IMR-90 (cell line): ENCODE measurements around the gene RSAD1. TPM values are rescaled to one million over a fixed set of nuclear protein-coding genes. Genes with fewer than 3 reads are reported as not detected.

Experiments
- ATAC-seq: fragments of 200-7000 bp; cut with Tn5 transposase; 2 replicates; pipeline ENCODE4 v1.9.1; 2020; ENCODE audit warnings: low read depth, mild to moderate bottlenecking, moderate library complexity
- BruUV-seq: library from RNA; stranded (reverse); fragments of 400-500 nt; replicated peaks from 2 replicates; lab custom pipeline; 2021; lab: Mats Ljungman, UMichigan
- CTCF ChIA-PET: fragments of 300-600 bp; formaldehyde crosslinking; extraction: SDS; loops from one replicate; lab custom pipeline; 2021; ENCODE audit warnings: antibody characterized with exemption; lab: Yijun Ruan, JAX
- POLR2A ChIA-PET: fragments of 300-600 bp; sonication (Branson Sonifier 250); formaldehyde crosslinking; loops from one replicate; lab custom pipeline; 2022; ENCODE audit warnings: antibody characterized with exemption; ENCODE audit not compliant: unreplicated experiment; lab: Charles Lee
- DNase-seq: peaks from one replicate; pipeline ENCODE4 v3.0.0; 2013
- H2AFZ ChIP-seq: replicated peaks from 2 replicates; pipeline ENCODE3; 2013; ENCODE audit warnings: low read length, mild to moderate bottlenecking; ENCODE audit not compliant: poor library complexity
- H2AK5ac ChIP-seq: 2 replicates; pipeline ENCODE4 v1.6.1; 2013; ENCODE audit warnings: low read depth, low read length, inconsistent platforms
- H2AK9ac ChIP-seq: replicated peaks from 2 replicates; pipeline ENCODE3; 2013; ENCODE audit warnings: mild to moderate bottlenecking, low read depth, low read length, moderate library complexity; ENCODE audit not compliant: poor library complexity
- H2BK120ac ChIP-seq: 2 replicates; pipeline ENCODE4 v1.6.1; 2013; ENCODE audit warnings: low read depth, low read length, inconsistent platforms
- H2BK15ac ChIP-seq: 3 replicates; pipeline ENCODE4 v1.6.1; 2013; ENCODE audit warnings: low read depth, low read length, inconsistent platforms
- H2BK20ac ChIP-seq: 2 replicates; pipeline ENCODE4 v1.6.1; 2013; ENCODE audit warnings: low read depth, mild to moderate bottlenecking, inconsistent platforms, low read length, moderate library complexity
- H2BK5ac ChIP-seq: 2 replicates; pipeline ENCODE4 v1.6.1; 2013; ENCODE audit warnings: mild to moderate bottlenecking, low read depth, low read length, inconsistent platforms; ENCODE audit not compliant: poor library complexity, severe bottlenecking
- H3K14ac ChIP-seq: replicated peaks from 2 replicates; pipeline ENCODE4 v1.6.1; 2013; ENCODE audit warnings: low read depth, low read length, inconsistent platforms
- H3K18ac ChIP-seq: 2 replicates; pipeline ENCODE4 v1.6.1; 2013; ENCODE audit warnings: low read depth, low read length, control low read depth
- H3K23ac ChIP-seq: 2 replicates; pipeline ENCODE4 v1.6.1; 2013; ENCODE audit warnings: low read depth, low read length, inconsistent platforms
- H3K27ac ChIP-seq: 2 replicates; pipeline ENCODE4 v1.5.1; 2013; ENCODE audit warnings: mild to moderate bottlenecking, control low read depth, low read length; ENCODE audit not compliant: insufficient read depth
- H3K27me3 ChIP-seq: 2 replicates; pipeline ENCODE4 v1.6.1; 2013; ENCODE audit warnings: low read length; ENCODE audit not compliant: control insufficient read depth, insufficient read depth
- H3K36me3 ChIP-seq: 2 replicates; pipeline ENCODE4 v1.6.1; 2013; ENCODE audit warnings: low read length, mixed read lengths; ENCODE audit not compliant: control insufficient read depth, insufficient read depth
- H3K4ac ChIP-seq: 2 replicates; pipeline ENCODE4 v1.6.1; 2013; ENCODE audit warnings: low read depth, low read length, inconsistent platforms
- H3K4me1 ChIP-seq: 2 replicates; pipeline ENCODE4 v1.6.1; 2013; ENCODE audit warnings: low read length, mixed read lengths; ENCODE audit not compliant: control insufficient read depth, insufficient read depth
- H3K4me2 ChIP-seq: 2 replicates; pipeline ENCODE4 v1.6.1; 2013; ENCODE audit warnings: low read depth, mild to moderate bottlenecking, control low read depth, low read length, moderate library complexity
- H3K4me3 ChIP-seq: 2 replicates; pipeline ENCODE4 v1.5.1; 2013; ENCODE audit warnings: low read depth, mild to moderate bottlenecking, control low read depth, low read length, moderate library complexity; ENCODE audit not compliant: insufficient read depth
- H3K56ac ChIP-seq: 2 replicates; pipeline ENCODE4 v1.6.1; 2013; ENCODE audit warnings: low read length, inconsistent platforms; ENCODE audit not compliant: insufficient read depth; ENCODE audit errors: extremely low read depth
- H3K79me1 ChIP-seq, 2 experiments: 2 replicates each; pipeline ENCODE4 v1.6.1; 2013; ENCODE audit warnings: low read length in 2 of 2, inconsistent platforms in 1 of 2, low read depth in 1 of 2
- H3K9ac ChIP-seq: 2 replicates; pipeline ENCODE4 v1.6.1; 2013; ENCODE audit warnings: low read depth, low read length, control low read depth
- H3K9me1 ChIP-seq: 2 replicates; pipeline ENCODE4 v1.6.1; 2013; ENCODE audit warnings: low read length, inconsistent platforms; ENCODE audit not compliant: insufficient read depth
- H3K9me3 ChIP-seq: 2 replicates; pipeline ENCODE4 v1.6.1; 2013; ENCODE audit warnings: low read length; ENCODE audit not compliant: control insufficient read depth, insufficient read depth
- H4K20me1 ChIP-seq: 2 replicates; pipeline ENCODE4 v1.6.1; 2013; ENCODE audit warnings: low read length, inconsistent platforms; ENCODE audit not compliant: insufficient read depth
- H4K5ac ChIP-seq: 2 replicates; pipeline ENCODE4 v1.6.1; 2013; ENCODE audit warnings: mild to moderate bottlenecking, low read depth, low read length, control low read depth
- H4K8ac ChIP-seq, 2 experiments: 2 replicates each; pipeline ENCODE4 v1.6.1; 2013; ENCODE audit warnings: low read depth in 2 of 2, low read length in 2 of 2, control low read depth in 1 of 2, inconsistent platforms in 1 of 2
- H4K91ac ChIP-seq: 2 replicates; pipeline ENCODE4 v1.6.1; 2013; ENCODE audit warnings: low read depth, low read length, inconsistent platforms; ENCODE audit not compliant: insufficient read depth
- CHD1 ChIP-seq: IDR thresholded peaks from 2 replicates; pipeline ENCODE4 v1.6.1; 2012; ENCODE audit warnings: low read depth, low read length, improper control_type of control experiment
- MAFK ChIP-seq: IDR thresholded peaks from 2 replicates; pipeline ENCODE4 v1.6.1; 2012; ENCODE audit warnings: low read depth, low read length, improper control_type of control experiment
- NFE2L2 ChIP-seq: fragments of 150-350 bp; IDR thresholded peaks from 2 replicates; pipeline ENCODE4 v1.6.1; 2016; ENCODE audit warnings: low read depth, mild to moderate bottlenecking, low read length
- WGBS, 2 experiments: methylation state at CpG; one replicate each; pipeline versions ENCODE4 v1.1.5 to v1.1.7; 2013; ENCODE audit warnings: missing lambda C conversion rate in 2 of 2; ENCODE audit not compliant: insufficient read length in 1 of 2; ENCODE audit errors: extremely low coverage in 2 of 2; 5-methylcytosine and 5-hydroxymethylcytosine counted together
- dilution Hi-C: fragments of 300-500 bp; cut with HindIII; formaldehyde crosslinking; loops from one replicate; pipeline ENCODE4 v1.14.3; 2018; ENCODE audit warnings: low sequenced_read_pairs; ENCODE audit not compliant: unreplicated experiment
- in situ Hi-C: fragments of 300-500 bp; cut with MboI; formaldehyde crosslinking; loops from 3 replicates; pipeline ENCODE4 v1.14.3; 2019; ENCODE audit warnings: low sequenced_read_pairs, inconsistent platforms, mixed read lengths
- intact Hi-C: fragments of 100-400 bp; cut with micrococcal nuclease; formaldehyde crosslinking; loops from 2 replicates; pipeline ENCODE4 v1.10.0; 2022
- polyA plus RNA-seq, 3 experiments: library from polyadenylated mRNA; depleted of rRNA; stranded (reverse); fragments of >200 nt; gene quantifications; 2 replicates each; pipeline ENCODE4 v1.2.3, GENCODE V29; 2012; ENCODE audit warnings: low replicate concordance in 1 of 3
- total RNA-seq: library from RNA; depleted of rRNA; stranded (reverse); fragments of >200 nt; gene quantifications from 2 replicates; pipeline ENCODE4 v1.2.3, GENCODE V29; 2012

The RSAD1 gene
- total and polyA plus RNA-seq, 2 of the 4 experiments (the other 2 are of a cell fraction): 10.8 to 19.2 TPM

DNA sequence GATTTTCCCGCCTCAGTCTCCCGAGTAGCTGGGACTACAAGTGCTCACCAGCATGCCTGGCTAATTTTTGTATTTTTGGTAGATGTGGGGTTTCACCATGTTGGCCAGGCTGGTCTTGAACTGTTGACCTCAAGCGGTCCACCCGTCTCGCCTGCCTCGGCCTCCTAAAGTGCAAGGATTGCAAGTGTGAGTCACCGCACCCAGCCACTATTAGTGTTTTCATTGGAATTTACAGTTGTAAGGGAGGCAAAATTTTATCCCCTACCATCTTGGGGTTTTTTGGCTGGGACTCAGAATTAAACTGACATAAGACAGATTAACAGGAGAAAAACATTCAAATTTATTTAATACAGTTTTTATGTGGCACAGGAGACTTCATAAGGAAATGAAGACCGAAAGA is 17.3 kb downstream of the RSAD1 start:
- H2BK5ac ChIP-seq: no peak overlapping the region
- no peaks in the 10 kb centered on the region; the same call in none of the 2 replicates for H3K27me3 ChIP-seq
- no peak overlapping the region for H3K27ac ChIP-seq
- no peak overlapping the region for H2BK20ac ChIP-seq
- in situ Hi-C loops: no loop called here
- no peaks in the 10 kb centered on the region for H4K20me1 ChIP-seq
- ATAC-seq: peak; percentile 61
- H3K9me3 ChIP-seq: no peaks in the 10 kb centered on the region
- WGBS, 2 experiments: no CpG with 5 or more reads among the region's 8 CpGs
- no peak overlapping the region for H2BK15ac ChIP-seq
- no peak overlapping the region for H4K8ac ChIP-seq
- H3K9ac ChIP-seq: no peak overlapping the region
- no peak overlapping the region for H3K18ac ChIP-seq
- no peak overlapping the region for H4K5ac ChIP-seq
- H3K23ac ChIP-seq: no peak overlapping the region
- no peak overlapping the region for H4K91ac ChIP-seq
- H3K4me2 ChIP-seq: no peak overlapping the region
- dilution Hi-C loops: no loop called here
- POLR2A ChIA-PET: interaction anchor here (0.6 kb wide), 1 partner anchor 98 kb away, joined by 4 read pairs; the partner anchor contains the start of gene LRRC59
- no peak overlapping the region for H3K14ac ChIP-seq
- no peak overlapping the region for H3K4ac ChIP-seq
- no peaks in the 10 kb centered on the region for H3K4me1 ChIP-seq
- H2AK9ac ChIP-seq: no peak overlapping the region
- H2AK5ac ChIP-seq: no peak overlapping the region
- intact Hi-C loops: no loop called here
- peak; percentile 42 for DNase-seq
- no peaks in the 10 kb centered on the region for H3K36me3 ChIP-seq
- H3K9me1 ChIP-seq: no peaks in the 10 kb centered on the region
- no peak overlapping the region for H2BK120ac ChIP-seq
- H3K56ac ChIP-seq: no peak overlapping the region
- H3K4me3 ChIP-seq: no peak overlapping the region
- TF ChIP-seq CHD1 (no peak), NFE2L2 (no peak), MAFK (no peak)
- H3K79me1 ChIP-seq: no peaks in the 10 kb centered on the region
- H2AFZ ChIP-seq: no peak overlapping the region
- CTCF ChIA-PET: no interaction called here
- no TSS peak for BruUV-seq
